ENCODE data around the gene NRSN2. TPM values are rescaled to one million over a fixed set of nuclear protein-coding genes. Genes with fewer than 3 reads are reported as not detected.
A peak's percentile ranks its signal among the peaks of the same experiment; 100 is the strongest.

NRSN2 gene
- total RNA-seq, 1 experiment from 2014 or later, result 1.9 TPM

- H3K27ac ChIP-seq (ENCODE audit: low read depth, low read length), result 0 out of 2 replicates have a peak overlapping the region, but pooled peaks have one; percentile 11
- POLR2A ChIA-PET, result interaction anchor here (19.7 to 29.0 kb wide), 3 partner anchors 5 to 30 kb away, joined by 639 to 779 read pairs (median 779); partner anchors contain the start of genes RBCK1 and TRIB3
- no peak for DNase-seq (ENCODE audit: low read depth, low spot score)
These were observed 22.0 kb downstream of the NRSN2 start for GRCh38 chr20:368915-369314.

More at GRCh38 chr20:368915-369314, 22.0 kb downstream of the NRSN2 start:
- RAD21 ChIA-PET (ENCODE audit: low non-redundant PET in 1 of 2, low total read pairs in 2 of 2, uncharacterized antibody in 2 of 2, unreplicated experiment in 2 of 2), result no interaction called here
- BruUV-seq (replicated peaks), result no TSS peak
- H3K36me3 ChIP-seq (ENCODE audit: control insufficient read depth in 1 of 2, insufficient read depth in 2 of 2, low read length in 2 of 2), result no peaks in the 10 kb centered on the region
- no peaks in the 10 kb centered on the region for H3K9me3 ChIP-seq (ENCODE audit: control insufficient read depth in 1 of 2, insufficient read depth in 1 of 2, low read depth in 1 of 2, low read length in 2 of 2)
- H3K9ac ChIP-seq (ENCODE audit: low read length), result no peak overlapping the region
- CTCF ChIA-PET, result interaction anchor here (2.6 kb wide), 1 partner anchor 14 kb away, joined by 6 read pairs; no protein-coding TSS in a partner anchor
- H3K79me2 ChIP-seq (ENCODE audit: insufficient read depth, low read length), result no peaks in the 10 kb centered on the region
- intact Hi-C loops (cut with micrococcal nuclease), result no loop called here
- H3K9me2 ChIP-seq (ENCODE audit: insufficient read depth), result no peaks in the 10 kb centered on the region
- no peaks in the 10 kb centered on the region for H4K20me1 ChIP-seq (ENCODE audit: insufficient read depth)
- TF ChIP-seq YY1 (IDR thresholded peaks at IDR 0.05; ENCODE audit: extremely low read depth, insufficient replicate concordance, low read depth, low read length) (no peak), ZBTB33 (IDR thresholded peaks at IDR 0.05; ENCODE audit: extremely low read depth, insufficient replicate concordance, low read length) (no peak), JUND (IDR thresholded peaks at IDR 0.05) (no peak), EGR1 (IDR thresholded peaks at IDR 0.05; ENCODE audit: low read depth) (no peak), CTCF (IDR thresholded peaks at IDR 0.05 in 2 of 3, conservative IDR thresholded peaks at IDR 0.05 in 1 of 3; ENCODE audit: borderline replicate concordance in 1 of 3, insufficient read depth in 1 of 3, low read depth in 2 of 3, low read length in 2 of 3) (no peak), SP1 (IDR thresholded peaks at IDR 0.05; ENCODE audit: low read depth) (no peak), REST (IDR thresholded peaks at IDR 0.05; ENCODE audit: low read depth) (no peak), EZH2 (IDR thresholded peaks at IDR 0.05) (no peak), POLR2A (IDR thresholded peaks at IDR 0.05; ENCODE audit: borderline replicate concordance, extremely low read depth, insufficient read depth, insufficient read length) (no peak), FOSL1 (IDR thresholded peaks at IDR 0.05; ENCODE audit: low read depth) (no peak), RAD21 (IDR thresholded peaks at IDR 0.05; ENCODE audit: low read depth) (no peak), EZH2phosphoT487 (IDR thresholded peaks at IDR 0.05; ENCODE audit: borderline replicate concordance) (no peak), ATF3 (IDR thresholded peaks at IDR 0.05) (no peak), TCF7L2 (IDR thresholded peaks at IDR 0.05; ENCODE audit: borderline replicate concordance, extremely low read depth, insufficient read depth, insufficient read length) (no peak), SIN3A (IDR thresholded peaks at IDR 0.05; ENCODE audit: low read depth) (no peak), SRF (IDR thresholded peaks at IDR 0.05; ENCODE audit: low read depth) (no peak), CBX3 (IDR thresholded peaks at IDR 0.05; ENCODE audit: low read depth) (no peak), POLR2AphosphoS5 (IDR thresholded peaks at IDR 0.05; ENCODE audit: low read depth, low read length) (no peak)
- ATAC-seq, result no peak
- H3K4me1 ChIP-seq (ENCODE audit: control insufficient read depth in 1 of 2, insufficient read depth in 2 of 2, low read length in 2 of 2), result peaks cover 88 to 89% of the 10 kb centered on the region in 2 experiments
- H3K4me2 ChIP-seq (ENCODE audit: low read length), result peak overlapping the region; percentile 39; the same call in 1 of the 2 replicates
- no peaks in the 10 kb centered on the region for H3K27me3 ChIP-seq (ENCODE audit: insufficient read depth, low read length)
- H2AFZ ChIP-seq (ENCODE audit: low read depth, low read length, poor library complexity, severe bottlenecking), result no peak overlapping the region
- no peak overlapping the region for H3K4me3 ChIP-seq (replicated peaks in 1 of 2; ENCODE audit: low read depth in 1 of 2, low read length in 2 of 2)
